GM23338 (cell line): ENCODE measurements around the gene LRRC3C. TPM values are rescaled to one million over a fixed set of nuclear protein-coding genes. Genes with fewer than 3 reads are reported as not detected.

ENCODE experiments used
- ATAC-seq: fragments of 200-7000 bp; cut with Tn5 transposase; 3 replicates; pipeline ENCODE4 v1.9.1; 2020
- DNase-seq: peaks from one replicate; pipeline ENCODE4 v3.0.0-alpha.2; 2015; ENCODE audit warnings: low spot score
- H2AFZ ChIP-seq: fragments of 200-600 bp; sonication (generic); 2 replicates; pipeline ENCODE4 v1.8.0; 2016; ENCODE audit warnings: antibody characterized with exemption, mild to moderate bottlenecking, moderate library complexity
- H3F3A ChIP-seq: fragments of 200-600 bp; sonication (generic); replicated peaks from 2 replicates; pipeline ENCODE4 v1.8.0; 2017; ENCODE audit warnings: antibody characterized with exemption, mixed run types, low read depth
- H3K27ac ChIP-seq: fragments of 200-600 bp; sonication (generic); 2 replicates; pipeline ENCODE4 v1.6.1; 2016; ENCODE audit warnings: low read depth
- H3K27me3 ChIP-seq: fragments of 200-600 bp; sonication (generic); 2 replicates; pipeline ENCODE4 v1.8.0; 2016; ENCODE audit warnings: mild to moderate bottlenecking, mixed run types, moderate library complexity; ENCODE audit not compliant: insufficient read depth
- H3K36me3 ChIP-seq: fragments of 200-600 bp; sonication (generic); 2 replicates; pipeline ENCODE4 v1.8.0; 2016; ENCODE audit warnings: mild to moderate bottlenecking; ENCODE audit not compliant: insufficient read depth
- H3K4me1 ChIP-seq: fragments of 200-600 bp; sonication (generic); 2 replicates; pipeline ENCODE4 v1.8.0; 2016; ENCODE audit warnings: mild to moderate bottlenecking, moderate library complexity; ENCODE audit not compliant: insufficient read depth
- H3K4me2 ChIP-seq: fragments of 200-600 bp; sonication (generic); 2 replicates; pipeline ENCODE4 v1.7.1; 2017; ENCODE audit warnings: mixed run types
- H3K4me3 ChIP-seq: fragments of 200-600 bp; sonication (generic); 2 replicates; pipeline ENCODE4 v1.6.1; 2016; ENCODE audit warnings: mixed run types
- H3K79me2 ChIP-seq: fragments of 200-600 bp; sonication (generic); replicated peaks from 2 replicates; pipeline ENCODE4 v1.8.0; 2017; ENCODE audit warnings: mild to moderate bottlenecking; ENCODE audit not compliant: insufficient read depth
- H3K9me2 ChIP-seq: fragments of 200-600 bp; sonication (generic); 2 replicates; pipeline ENCODE4 v1.8.0; 2017; ENCODE audit not compliant: insufficient read depth
- H4K20me1 ChIP-seq: fragments of 200-600 bp; sonication (generic); replicated peaks from 2 replicates; pipeline ENCODE4 v1.8.0; 2017; ENCODE audit warnings: mild to moderate bottlenecking; ENCODE audit not compliant: insufficient read depth
- H3K27ac Mint-ChIP-seq: 2 replicates; pipeline ENCODE4 v1.8.0; 2020; ENCODE audit warnings: inconsistent platforms, mild to moderate bottlenecking, moderate library complexity, mixed read lengths
- H3K27me3 Mint-ChIP-seq: 3 replicates; pipeline ENCODE4 v1.8.0; 2022; ENCODE audit warnings: low read depth, mild to moderate bottlenecking, moderate library complexity, mixed read lengths, inconsistent platforms; ENCODE audit not compliant: insufficient read depth, poor library complexity
- H3K36me3 Mint-ChIP-seq: 3 replicates; pipeline ENCODE4 v1.8.0; 2021; ENCODE audit warnings: low read depth, mild to moderate bottlenecking, inconsistent platforms, moderate library complexity, mixed read lengths
- H3K4me1 Mint-ChIP-seq: 3 replicates; pipeline ENCODE4 v1.8.0; 2020; ENCODE audit warnings: mild to moderate bottlenecking, inconsistent platforms, mixed read lengths
- H3K4me3 Mint-ChIP-seq: 3 replicates; pipeline ENCODE4 v1.8.0; 2021; ENCODE audit warnings: moderate library complexity, mild to moderate bottlenecking, inconsistent platforms, mixed read lengths
- H3K9me3 Mint-ChIP-seq: 3 replicates; pipeline ENCODE4 v1.8.0; 2020; ENCODE audit warnings: moderate library complexity, mild to moderate bottlenecking, inconsistent platforms, mixed read lengths
- CREB1 ChIP-seq: fragments of 250-450 bp; sonication (Bioruptor Pico); IDR thresholded peaks from 2 replicates; pipeline ENCODE4 v1.5.0; 2020; ENCODE audit warnings: low read depth, mild to moderate bottlenecking, moderate library complexity
- CTCF ChIP-seq, 2 experiments: fragments of 200-600 bp in 1 of 2; sonication (generic) in 1 of 2; conservative IDR thresholded peaks; 2 replicates each; pipeline versions ENCODE4 v1.5.1 to v1.6.1; 2016 to 2017; ENCODE audit warnings: antibody characterized with exemption in 2 of 2, low read depth in 2 of 2, mild to moderate bottlenecking in 2 of 2, moderate library complexity in 1 of 2
- ETS1 ChIP-seq: IDR thresholded peaks from 2 replicates; pipeline ENCODE4 v1.6.1; 2016; ENCODE audit warnings: antibody characterized with exemption
- EZH2 ChIP-seq: fragments of 200-600 bp; sonication (generic); IDR thresholded peaks from one replicate; pipeline ENCODE4 v1.8.0; 2017; ENCODE audit warnings: antibody characterized with exemption, mild to moderate bottlenecking, low read depth; ENCODE audit not compliant: unreplicated experiment
- EZH2phosphoT487 ChIP-seq: fragments of 200-600 bp; sonication (generic); IDR thresholded peaks from one replicate; pipeline ENCODE4 v1.8.1; 2018; ENCODE audit warnings: antibody characterized with exemption; ENCODE audit not compliant: unreplicated experiment
- JUNB ChIP-seq: IDR thresholded peaks from one replicate; pipeline ENCODE4 v1.6.1; 2016; ENCODE audit warnings: antibody characterized with exemption; ENCODE audit not compliant: unreplicated experiment
- NANOG ChIP-seq: IDR thresholded peaks from 2 replicates; pipeline ENCODE4 v1.6.1; 2016; ENCODE audit warnings: antibody characterized with exemption, borderline replicate concordance
- POLR2AphosphoS5 ChIP-seq: IDR thresholded peaks from 2 replicates; pipeline ENCODE4 v1.6.1; 2016; ENCODE audit warnings: antibody characterized with exemption, low read depth
- STAT1 ChIP-seq: IDR thresholded peaks from one replicate; pipeline ENCODE4 v1.6.1; 2016; ENCODE audit warnings: antibody characterized with exemption; ENCODE audit not compliant: unreplicated experiment
- ZNF114 ChIP-seq: fragments of 250-450 bp; sonication (Bioruptor Pico); IDR thresholded peaks from 2 replicates; pipeline ENCODE4 v1.5.0; 2020; ENCODE audit warnings: mild to moderate bottlenecking, moderate library complexity
- ZNF331 ChIP-seq: fragments of 250-450 bp; sonication (Bioruptor Pico); IDR thresholded peaks from 2 replicates; pipeline ENCODE4 v1.5.0; 2020; ENCODE audit warnings: low read depth, mild to moderate bottlenecking, moderate library complexity
- ZNF462 ChIP-seq: fragments of 250-450 bp; sonication (Bioruptor Pico); IDR thresholded peaks from 2 replicates; pipeline ENCODE4 v1.5.0; 2020; ENCODE audit warnings: mild to moderate bottlenecking, moderate library complexity
- polyA plus RNA-seq: library from polyadenylated mRNA; unstranded; fragments of >200 nt; fragmentation: Nextera tagmentation; extraction: Ambion mirVana; gene quantifications from 2 replicates; pipeline ENCODE4 v1.2.1, GENCODE V29; 2016
- total RNA-seq: library from RNA; depleted of rRNA; stranded (reverse); fragments of >200 nt; shearing (Covaris generic); gene quantifications from 2 replicates; pipeline ENCODE4 v1.2.3, GENCODE V29; 2014

Gene LRRC3C
- total and polyA plus RNA-seq, 2 experiments from 2014 or later = 0.24 TPM; not detected in 1

DNA sequence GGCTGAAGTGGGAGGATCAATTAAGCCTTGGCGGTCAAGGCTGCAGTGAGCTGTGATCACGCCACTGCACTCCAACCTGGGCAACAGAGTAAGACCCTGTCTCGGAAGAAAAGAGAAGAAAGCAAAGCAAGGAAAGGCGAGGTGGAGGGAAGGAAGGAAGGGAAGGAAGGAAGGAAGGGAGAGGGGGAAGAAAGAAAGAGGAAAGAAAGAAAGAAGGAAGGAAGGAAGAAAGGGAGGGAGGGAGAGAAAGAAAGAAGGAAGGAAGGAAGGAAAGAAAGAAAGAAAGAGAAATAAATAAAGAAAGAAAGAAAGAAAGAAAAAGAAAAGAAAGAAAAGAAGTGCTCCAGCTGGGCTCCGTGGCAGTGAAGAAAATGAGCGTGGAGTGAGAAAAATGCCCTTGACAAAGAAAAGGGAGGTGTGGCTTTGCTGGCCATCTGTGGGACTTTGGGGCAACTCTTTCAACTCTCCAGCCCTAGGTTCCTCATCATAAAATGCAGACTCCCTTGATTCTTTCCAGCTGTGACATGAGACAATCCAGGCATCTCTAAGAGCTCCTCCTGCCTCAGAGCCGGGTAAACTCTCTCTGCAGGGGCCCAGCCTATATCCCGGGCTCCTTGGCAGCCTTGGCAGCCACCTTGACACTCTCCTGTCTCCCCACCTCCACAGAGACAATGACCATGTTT lies 37.6 kb downstream of the LRRC3C start:
- H3K4me1 Mint-ChIP-seq = peaks cover 3% of the 10 kb centered on the region; the same call in 2 of the 3 replicates

GRCh38 chr17:39966771-39967170 lies 39.2 kb downstream of the LRRC3C start:
- Histone ChIP-seq H2AFZ (no peak overlapping the region), H3K27ac (no peak overlapping the region), H3F3A (no peaks in the 10 kb centered on the region), H3K79me2 (no peaks in the 10 kb centered on the region), H3K4me3 (no peak overlapping the region), H3K27me3 (no peaks in the 10 kb centered on the region), H3K9me2 (no peaks in the 10 kb centered on the region), H3K36me3 (no peaks in the 10 kb centered on the region), H3K4me1 (no peaks in the 10 kb centered on the region), H3K4me2 (no peak overlapping the region), H4K20me1 (no peaks in the 10 kb centered on the region)
- H3K36me3 Mint-ChIP-seq = no peaks in the 10 kb centered on the region
- H3K27me3 Mint-ChIP-seq = peaks cover 10% of the 10 kb centered on the region
- ATAC-seq = no peak
- DNase-seq = no peak
- peaks cover 3% of the 10 kb centered on the region; the same call in 2 of the 3 replicates for H3K4me1 Mint-ChIP-seq
- no peaks in the 10 kb centered on the region for H3K9me3 Mint-ChIP-seq
- no peak overlapping the region for H3K4me3 Mint-ChIP-seq
- H3K27ac Mint-ChIP-seq = no peak overlapping the region
- TF ChIP-seq EZH2phosphoT487 (no peak), STAT1 (no peak), EZH2 (no peak), ZNF331 (CRISPR knock-in tag) (no peak), ETS1 (no peak), CREB1 (CRISPR knock-in tag) (no peak), ZNF462 (CRISPR knock-in tag) (no peak), JUNB (no peak), ZNF114 (CRISPR knock-in tag) (no peak), POLR2AphosphoS5 (no peak), NANOG (no peak), CTCF (conservative IDR thresholded peaks at IDR 0.05; ENCODE audit: low read depth in 2 of 2) (no peak)

More for the DNA sequence above, 37.6 kb downstream of the LRRC3C start:
- TF ChIP-seq ZNF331 (CRISPR knock-in tag) (no peak), STAT1 (no peak), CREB1 (CRISPR knock-in tag) (no peak), JUNB (no peak), EZH2phosphoT487 (no peak)
- H3K4me2 ChIP-seq = no peak overlapping the region
- Mint-ChIP-seq H3K4me3 (no peak overlapping the region), H3K27me3 (peaks cover 12% of the 10 kb centered on the region), H3K9me3 (no peaks in the 10 kb centered on the region), H3K27ac (no peak overlapping the region), H3K36me3 (no peaks in the 10 kb centered on the region)
- no peak overlapping the region for H3K4me3 ChIP-seq
- ATAC-seq (no peak; the same call in 2 of the 3 replicates), DNase-seq (no peak)
- no peaks in the 10 kb centered on the region for H3K4me1 ChIP-seq
- H3K27ac ChIP-seq = no peak overlapping the region
- H4K20me1 ChIP-seq = no peaks in the 10 kb centered on the region
- H3K9me2 ChIP-seq = no peaks in the 10 kb centered on the region
- H3K79me2 ChIP-seq = no peaks in the 10 kb centered on the region
- H3K36me3 ChIP-seq = no peaks in the 10 kb centered on the region
- no peaks in the 10 kb centered on the region for H3K27me3 ChIP-seq
- no peak overlapping the region for H2AFZ ChIP-seq
- no peaks in the 10 kb centered on the region for H3F3A ChIP-seq
